Measurements from ENCODE around the gene PPAT.
"Not testable (repeated sequence)": the region's sequence is repeated elsewhere in the genome, so short reads cannot be mapped to it uniquely, and the experiment has no call there.

PPAT gene

GRCh38 chr4:56435140-56435926 is at the start of gene PPAT:
TSS of gene PPAT (minus strand) at chr4:56435615. CDS start at chr4:56435477, 138 bp downstream.
- peak; percentile 98 for DNase-seq

GRCh38 chr4:56480691-56481090 is 45.3 kb upstream of the PPAT start:
- no peak for DNase-seq

DNA sequence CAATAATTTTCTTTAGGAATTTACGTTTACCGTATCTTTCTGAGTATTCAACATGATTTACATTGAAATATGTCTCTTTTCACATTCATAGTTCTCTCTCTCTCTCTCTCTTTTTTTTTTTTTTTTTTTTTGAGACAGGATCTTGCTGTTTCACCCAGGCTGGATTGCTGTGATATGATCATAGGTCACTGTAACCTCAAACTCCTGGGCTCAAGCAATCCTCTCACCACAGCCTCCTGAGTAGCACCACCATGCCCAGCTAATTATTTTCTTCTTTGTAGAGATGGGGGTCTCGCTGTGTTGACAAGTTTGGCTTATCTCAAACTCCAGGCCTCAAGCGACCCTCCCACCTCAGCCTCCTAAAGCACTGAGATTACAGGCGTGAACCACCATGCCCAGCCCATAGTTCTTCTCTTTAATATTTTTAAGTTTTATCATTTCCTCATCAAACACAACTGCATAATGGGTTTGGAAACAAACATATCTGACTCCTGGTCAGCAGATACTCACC is 41.8 kb upstream of the PPAT start:
- no peak for DNase-seq

DNA sequence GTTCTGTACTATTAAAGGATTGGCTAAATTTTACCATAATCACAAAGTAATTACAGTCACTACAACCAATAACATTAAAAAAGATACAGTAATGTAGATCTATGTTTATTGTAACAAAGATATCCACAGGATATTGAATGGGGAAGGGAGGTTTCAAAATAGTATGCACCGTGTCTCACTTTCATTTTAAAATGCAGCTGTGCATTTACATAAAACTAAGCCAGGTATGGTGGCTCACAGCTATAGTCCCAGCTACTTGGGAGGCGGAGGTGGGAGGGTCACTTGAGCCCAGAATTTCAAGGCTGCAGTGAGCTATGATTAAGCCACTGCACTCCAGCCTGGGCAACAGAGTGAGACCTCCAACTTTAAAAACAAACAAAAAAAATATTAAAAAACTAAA is 40.5 kb upstream of the PPAT start:
- DNase-seq = no peak

DNA sequence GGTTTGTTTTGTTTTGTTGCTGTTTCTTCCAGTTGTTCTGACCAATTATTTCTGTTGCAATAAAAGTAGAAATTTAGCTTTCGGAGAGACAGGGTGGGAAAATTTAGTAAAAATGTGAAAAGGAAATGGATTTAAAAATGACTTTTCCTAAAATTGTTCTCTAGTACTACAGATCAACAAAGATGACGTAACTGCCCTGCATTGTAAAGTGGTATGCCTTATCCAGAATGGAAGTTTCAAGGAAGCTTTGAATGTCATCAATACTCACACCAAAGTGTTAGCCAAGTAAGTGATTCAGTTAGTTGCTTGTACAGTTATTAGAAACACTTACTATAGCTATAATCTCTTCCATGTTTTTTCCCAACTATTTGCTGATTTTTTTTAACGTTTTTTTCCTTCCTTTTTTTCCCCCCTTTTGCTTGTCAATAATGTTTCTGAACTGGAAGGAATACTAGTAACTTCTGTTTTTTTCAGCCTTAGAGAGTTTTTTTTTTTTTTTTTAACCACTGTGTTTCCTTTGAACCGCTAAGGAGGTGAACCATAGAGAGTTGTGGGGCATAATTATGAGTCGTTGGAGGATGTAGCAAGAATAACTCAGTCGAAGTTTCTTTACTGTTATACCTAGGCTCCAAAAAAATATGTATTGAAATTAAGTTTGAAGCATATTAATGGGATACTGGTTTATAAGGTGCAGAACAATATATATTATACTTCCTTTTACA is 34.2 kb upstream of the PPAT start:
- DNase-seq = no peak

- DNase-seq = no peak
Measured at GRCh38 chr4:56468097-56468422, 32.6 kb upstream of the PPAT start.

GRCh38 chr4:56467284-56468096 is 32.1 kb upstream of the PPAT start, which contains the start of gene SRP72:
TSS of gene SRP72 (plus strand) at chr4:56467617. CDS start at chr4:56467636, 19 bp downstream.
- DNase-seq = peak; percentile 90

DNA sequence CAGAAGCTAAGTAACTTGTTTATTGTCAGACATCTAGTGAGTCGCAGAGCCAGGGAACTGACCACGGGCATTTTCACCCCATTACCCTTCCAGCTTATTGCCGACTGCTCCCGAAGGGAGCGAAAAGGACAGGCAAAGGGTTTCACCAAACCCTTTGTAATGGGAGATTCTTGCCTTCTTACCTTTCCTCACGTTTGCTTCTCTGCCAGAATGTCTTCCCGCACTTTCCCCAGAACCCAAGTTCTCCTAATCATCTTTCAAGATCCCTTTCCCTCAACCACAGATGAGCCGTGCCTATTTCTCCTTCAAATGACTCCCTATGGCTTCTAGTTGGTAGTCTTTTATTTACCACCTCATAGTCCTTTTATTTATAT is 31.5 kb upstream of the PPAT start:
- no peak for DNase-seq

DNA sequence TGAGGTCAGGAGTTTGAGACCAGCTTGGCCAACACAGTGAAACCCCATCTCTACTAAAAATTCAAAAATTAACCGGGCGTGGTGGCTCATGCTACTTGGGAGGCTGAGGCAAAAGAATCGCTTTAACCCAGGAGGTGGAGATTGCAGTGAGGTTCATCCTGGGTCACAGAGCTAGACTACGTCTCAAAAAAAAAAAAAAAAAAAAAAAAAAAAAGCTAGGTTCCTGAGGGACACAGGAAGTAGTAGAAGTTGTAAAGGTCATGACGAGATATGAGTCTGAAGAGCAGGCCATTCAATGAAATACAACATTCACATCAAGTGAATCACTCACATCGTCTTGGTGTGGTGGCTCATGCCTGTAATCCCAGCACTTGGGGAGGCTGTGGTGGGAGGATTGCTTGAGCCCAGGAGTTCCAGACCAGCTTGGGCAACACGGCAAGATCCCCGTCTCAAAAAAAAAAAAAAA is 30.9 kb upstream of the PPAT start:
- peak; percentile 60 for DNase-seq

DNA sequence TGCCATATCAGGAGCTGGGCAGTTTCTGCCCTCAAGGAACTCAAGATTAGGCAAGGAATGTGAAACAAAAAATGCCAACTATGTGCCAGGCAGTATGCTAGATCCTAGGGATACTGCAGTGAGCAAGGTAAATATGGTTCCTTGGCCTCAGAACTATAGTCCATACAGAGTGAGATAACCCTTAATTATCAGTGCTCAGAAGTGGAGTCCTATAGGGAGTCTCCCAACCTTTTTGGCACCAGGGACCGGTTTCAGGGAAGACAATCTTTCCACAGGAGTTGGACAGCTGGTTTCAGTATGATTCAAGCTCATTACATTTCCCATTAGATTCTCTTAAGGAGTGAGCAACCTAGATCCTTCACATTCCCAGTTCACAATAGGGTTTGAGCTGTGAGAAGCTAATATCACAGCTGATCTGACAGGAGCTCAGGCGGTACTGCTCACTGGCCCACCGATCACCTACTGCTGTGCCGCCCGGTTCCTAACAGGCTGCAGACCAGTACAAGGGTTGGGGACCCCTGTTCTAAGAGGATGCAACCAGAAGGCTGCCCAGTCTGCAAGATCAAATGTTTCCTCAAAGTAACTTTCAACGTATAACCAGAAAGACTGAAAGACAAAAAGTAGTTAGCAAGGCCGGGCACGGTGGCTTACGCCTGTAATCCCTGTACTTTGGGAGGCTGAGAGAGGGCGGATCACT is 30.3 kb upstream of the PPAT start:
- DNase-seq = no peak

DNA sequence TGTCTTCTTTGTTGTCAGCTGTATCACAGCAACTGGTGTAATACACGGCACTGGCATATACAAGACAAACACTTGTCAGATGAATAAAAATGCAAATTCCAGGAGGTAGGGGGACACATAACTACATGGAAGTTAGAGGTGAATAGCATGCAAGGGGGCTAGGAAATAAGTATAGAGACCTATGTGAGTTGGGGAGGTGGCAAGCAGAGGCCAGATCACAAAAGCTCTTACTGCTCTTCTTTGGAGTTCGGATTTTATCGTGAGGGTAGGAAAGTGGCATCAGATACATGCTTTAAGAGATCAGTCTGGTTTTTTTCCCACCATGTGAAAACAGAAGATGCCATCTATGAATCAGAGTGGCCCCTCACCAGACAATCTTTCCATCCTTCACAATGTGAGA is 29.2 kb upstream of the PPAT start:
- no peak for DNase-seq

GRCh38 chr4:56463711-56464110 is 28.3 kb upstream of the PPAT start:
- no peak for DNase-seq

GRCh38 chr4:56462157-56462556 is 26.7 kb upstream of the PPAT start:
- DNase-seq = no peak

- DNase-seq = no peak
Measured at GRCh38 chr4:56460085-56460484, 24.7 kb upstream of the PPAT start.

DNA sequence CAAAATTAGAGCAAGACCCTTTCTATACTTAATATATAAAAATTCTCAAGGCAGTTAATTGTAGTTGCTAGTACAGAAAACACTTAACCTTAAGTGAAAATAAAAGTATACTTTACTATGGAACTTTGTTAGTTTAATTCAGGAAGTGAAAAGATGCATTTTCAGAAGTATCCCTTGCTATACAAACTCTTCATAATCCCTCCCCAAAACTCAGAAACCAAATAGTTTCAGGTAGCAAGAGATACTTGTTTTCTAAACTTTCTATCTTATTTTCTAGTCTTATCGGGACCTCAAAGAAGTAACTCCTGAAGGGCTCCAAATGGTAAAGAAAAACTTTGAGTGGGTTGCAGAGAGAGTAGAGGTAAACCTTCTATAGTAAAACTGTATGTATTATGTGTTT is 14.9 kb upstream of the PPAT start:
- DNase-seq = no peak

GRCh38 chr4:56449475-56449874 is 14.1 kb upstream of the PPAT start:
- DNase-seq = not testable (repeated sequence)

DNA sequence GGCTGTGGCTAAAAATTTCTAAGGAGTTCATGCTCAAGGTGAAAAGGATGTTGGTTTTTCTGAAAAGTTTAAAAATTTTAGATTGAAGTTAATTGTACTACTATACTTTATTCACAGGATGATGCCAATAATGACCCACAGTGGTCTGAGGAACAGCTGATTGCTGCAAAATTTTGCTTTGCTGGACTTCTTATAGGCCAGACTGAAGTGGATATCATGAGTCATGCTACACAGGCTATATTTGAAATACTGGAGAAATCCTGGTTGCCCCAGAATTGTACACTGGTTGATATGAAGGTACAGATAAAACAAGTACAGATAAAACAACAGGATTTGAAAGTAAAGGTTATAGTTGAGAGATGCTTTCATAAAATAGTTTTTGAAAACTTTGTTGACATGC is 12.9 kb upstream of the PPAT start:
- DNase-seq = no peak

GRCh38 chr4:56445699-56446098 is 10.3 kb upstream of the PPAT start:
- no peak for DNase-seq

DNA sequence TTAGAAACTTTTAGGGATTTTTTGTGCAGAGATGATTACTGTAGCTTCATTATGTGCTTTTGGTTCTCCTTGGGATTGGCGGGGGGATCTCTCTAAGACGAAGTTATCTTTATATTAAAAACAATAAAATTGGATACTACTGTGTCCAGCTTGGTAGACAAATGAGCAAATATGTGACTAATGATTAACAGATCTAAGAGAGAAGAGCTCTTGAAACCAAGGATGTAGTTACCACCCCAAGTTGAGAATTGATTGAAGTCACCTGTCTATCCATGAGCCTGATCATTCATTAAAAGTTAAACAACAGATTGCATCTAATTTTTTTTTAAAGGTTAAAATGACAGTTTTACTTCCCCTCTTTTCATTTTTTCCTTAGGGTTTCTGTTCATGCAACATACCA is 9.3 kb upstream of the PPAT start:
- DNase-seq = no peak

- DNase-seq = no peak
Measured at GRCh38 chr4:56440983-56441382, 5.6 kb upstream of the PPAT start.

DNA sequence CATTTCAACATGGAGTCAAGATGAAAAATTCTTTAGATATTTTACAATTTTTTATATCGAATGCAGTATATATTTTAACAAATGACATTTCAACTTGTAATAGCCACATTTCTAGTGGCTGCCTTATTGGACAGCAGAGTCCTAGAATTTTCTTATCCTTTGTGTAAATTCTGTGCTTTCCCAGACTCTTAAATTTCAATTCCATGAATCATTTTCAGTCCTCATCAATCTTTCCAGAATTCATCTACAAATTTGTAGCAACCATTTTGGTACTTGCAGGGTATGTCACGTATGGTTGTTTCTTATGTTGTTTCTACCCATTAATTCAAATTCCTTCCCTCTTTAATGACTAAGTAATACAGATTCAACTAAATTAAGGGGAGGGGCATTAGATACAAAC is 3.4 kb upstream of the PPAT start:
- no peak for DNase-seq

DNA sequence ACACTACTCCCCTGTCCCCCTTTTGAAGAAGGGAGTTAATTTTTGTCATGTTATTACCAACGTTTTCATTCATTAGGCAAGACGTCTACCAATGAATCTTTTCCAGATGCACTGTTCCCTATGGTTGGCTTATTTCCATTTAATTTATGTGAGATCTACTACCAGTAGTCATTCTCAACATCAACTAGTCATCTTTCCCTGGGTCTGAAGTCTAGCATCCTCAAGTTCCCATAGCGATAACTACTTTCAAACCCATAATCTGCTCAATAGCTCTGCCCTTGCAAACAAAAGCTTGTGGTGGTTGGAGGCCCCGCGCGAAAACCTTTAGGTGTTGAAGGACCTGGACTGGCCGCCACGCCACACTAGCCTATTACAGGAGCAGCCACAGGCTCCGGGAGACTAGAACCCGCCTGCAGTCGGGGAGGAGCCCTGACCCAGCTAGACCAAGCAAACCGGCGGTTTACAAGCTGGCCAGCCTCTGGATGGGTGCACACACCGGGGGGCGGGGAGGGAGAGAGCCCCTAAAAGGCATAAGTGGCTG is 746 bp downstream of the PPAT start:
- DNase-seq = peak; percentile 32

Data from inflammatory macrophage treated with lipopolysaccharide for 4 hours (primary cell).